KMS-11 (cell line): ENCODE data around the gene KCNMB2.

Experiments used
- H2AFZ ChIP-seq: fragments of 200-600 bp; sonication (generic); 2 replicates; pipeline ENCODE4 v1.6.1; 2016; ENCODE audit warnings: antibody characterized with exemption, mixed run types, low read depth
- H3K27ac ChIP-seq: fragments of 200-600 bp; sonication (generic); 2 replicates; pipeline ENCODE4 v1.6.1; 2016; ENCODE audit warnings: mild to moderate bottlenecking, mixed run types
- H3K27me3 ChIP-seq: fragments of 200-600 bp; sonication (generic); 2 replicates; pipeline ENCODE4 v1.6.1; 2017; ENCODE audit warnings: mild to moderate bottlenecking, low read depth, mixed run types, moderate library complexity; ENCODE audit not compliant: insufficient read depth
- H3K36me3 ChIP-seq: fragments of 200-600 bp; sonication (generic); 2 replicates; pipeline ENCODE4 v1.6.1; 2017; ENCODE audit warnings: mild to moderate bottlenecking, mixed run types; ENCODE audit not compliant: insufficient read depth
- H3K4me1 ChIP-seq: fragments of 200-600 bp; sonication (generic); 2 replicates; pipeline ENCODE4 v1.6.1; 2016; ENCODE audit warnings: mild to moderate bottlenecking, low read depth, mixed run types; ENCODE audit not compliant: poor library complexity, severe bottlenecking
- H3K4me2 ChIP-seq: fragments of 200-600 bp; sonication (generic); 2 replicates; pipeline ENCODE4 v1.7.0; 2016; ENCODE audit warnings: mild to moderate bottlenecking, mixed run types
- H3K4me3 ChIP-seq: fragments of 200-600 bp; sonication (generic); IDR thresholded peaks from 2 replicates; pipeline ENCODE4 v1.6.1; 2017; ENCODE audit warnings: low read depth, low read length, mixed read lengths; ENCODE audit not compliant: insufficient read depth
- H3K79me2 ChIP-seq: fragments of 200-600 bp; sonication (generic); 2 replicates; pipeline ENCODE4 v1.6.1; 2016; ENCODE audit warnings: low read depth, mixed run types; ENCODE audit not compliant: insufficient read depth
- H3K9ac ChIP-seq: fragments of 200-600 bp; sonication (generic); 2 replicates; pipeline ENCODE4 v1.6.1; 2016; ENCODE audit warnings: mild to moderate bottlenecking, mixed run types
- H4K20me1 ChIP-seq: fragments of 200-600 bp; sonication (generic); 2 replicates; pipeline ENCODE4 v1.6.1; 2016; ENCODE audit warnings: mild to moderate bottlenecking, mixed run types; ENCODE audit not compliant: insufficient read depth
- CTCF ChIP-seq: fragments of 200-600 bp; sonication (generic); conservative IDR thresholded peaks from 2 replicates; pipeline ENCODE4 v1.6.1; 2017; ENCODE audit warnings: low read depth, mild to moderate bottlenecking, antibody characterized with exemption, low read length, moderate library complexity, mixed read lengths

Gene KCNMB2

GRCh38 chr3:178492491-178492890 lies 43.7 kb upstream of the KCNMB2 start:
- H3K27me3 ChIP-seq: no peaks in the 10 kb centered on the region
- no peak for TF ChIP-seq CTCF
- no peak overlapping the region for H3K4me3 ChIP-seq

GRCh38 chr3:178494386-178494785 lies 41.9 kb upstream of the KCNMB2 start:
- TF ChIP-seq CTCF: no peak
- H3K27ac ChIP-seq: no peak overlapping the region

More at GRCh38 chr3:178492491-178492890, 43.7 kb upstream of the KCNMB2 start:
- H3K4me1 ChIP-seq: no peaks in the 10 kb centered on the region
- no peak overlapping the region for H3K27ac ChIP-seq
- H3K79me2 ChIP-seq: no peaks in the 10 kb centered on the region
- no peak overlapping the region for H3K4me2 ChIP-seq
- H2AFZ ChIP-seq: no peak overlapping the region
- no peaks in the 10 kb centered on the region for H4K20me1 ChIP-seq
- no peaks in the 10 kb centered on the region for H3K36me3 ChIP-seq
- H3K9ac ChIP-seq: no peak overlapping the region

GRCh38 chr3:178496911-178497310 lies 39.3 kb upstream of the KCNMB2 start:
- no peaks in the 10 kb centered on the region for H3K27me3 ChIP-seq

More at GRCh38 chr3:178494386-178494785, 41.9 kb upstream of the KCNMB2 start:
- Histone ChIP-seq H3K4me2 (no peak overlapping the region), H3K9ac (no peak overlapping the region), H3K27me3 (no peaks in the 10 kb centered on the region), H3K4me1 (no peaks in the 10 kb centered on the region), H3K4me3 (no peak overlapping the region), H3K36me3 (no peaks in the 10 kb centered on the region), H3K79me2 (no peaks in the 10 kb centered on the region), H2AFZ (no peak overlapping the region), H4K20me1 (no peaks in the 10 kb centered on the region)

GRCh38 chr3:178498871-178499270 lies 37.4 kb upstream of the KCNMB2 start:
- Histone ChIP-seq H3K27ac (no peak overlapping the region), H3K4me2 (no peak overlapping the region), H4K20me1 (no peaks in the 10 kb centered on the region), H3K79me2 (no peaks in the 10 kb centered on the region), H2AFZ (no peak overlapping the region), H3K4me1 (no peaks in the 10 kb centered on the region), H3K9ac (no peak overlapping the region), H3K36me3 (no peaks in the 10 kb centered on the region), H3K4me3 (no peak overlapping the region), H3K27me3 (no peaks in the 10 kb centered on the region)
- TF ChIP-seq CTCF: no peak

More at GRCh38 chr3:178496911-178497310, 39.3 kb upstream of the KCNMB2 start:
- Histone ChIP-seq H3K4me3 (no peak overlapping the region), H3K9ac (no peak overlapping the region), H3K36me3 (no peaks in the 10 kb centered on the region), H3K4me2 (no peak overlapping the region), H2AFZ (no peak overlapping the region), H4K20me1 (no peaks in the 10 kb centered on the region), H3K79me2 (no peaks in the 10 kb centered on the region), H3K27ac (no peak overlapping the region), H3K4me1 (no peaks in the 10 kb centered on the region)
- TF ChIP-seq CTCF: no peak
